ENCODE results near the gene PLIN5. TPM values are rescaled to one million over a fixed set of nuclear protein-coding genes. Genes with fewer than 3 reads are reported as not detected.

Gene PLIN5
- polyA plus RNA-seq, 1 donor from 2014 or later, result 1.3 TPM

DNA sequence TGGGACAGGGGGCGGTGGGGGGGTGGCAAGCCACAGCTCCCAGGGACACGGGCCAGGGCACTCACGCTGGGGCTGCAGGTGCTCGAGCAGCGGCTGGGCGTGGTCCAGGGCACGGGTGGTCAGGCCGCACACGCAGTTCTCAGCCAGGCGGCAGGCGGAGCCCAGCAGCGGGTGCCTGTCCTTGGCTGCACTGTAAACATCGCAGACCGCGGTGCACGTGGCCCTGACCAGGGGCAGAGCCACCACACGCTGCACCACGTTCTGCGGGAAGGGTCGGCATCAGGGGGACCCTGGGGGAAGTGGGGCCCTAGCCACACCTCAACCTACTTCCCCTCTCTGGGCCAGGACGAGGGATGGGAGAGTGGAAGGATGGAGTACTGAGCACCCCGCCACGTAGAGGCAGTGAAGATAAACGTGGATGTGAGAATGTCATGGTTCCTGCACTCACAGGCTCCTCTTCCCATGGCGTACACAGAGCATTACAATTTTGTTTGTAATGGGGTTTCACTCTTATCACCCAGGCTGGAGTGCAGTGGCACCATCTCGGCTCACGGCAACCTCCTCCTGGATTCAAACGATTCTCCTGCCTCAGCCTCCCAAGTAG lies 3.4 kb downstream of the PLIN5 start:
- TF ChIP-seq TAF1 (IDR thresholded peaks at IDR 0.05; ENCODE audit: low read depth) (no peak), EZH2 (IDR thresholded peaks at IDR 0.05; ENCODE audit: borderline replicate concordance, insufficient read depth, low read length, poor library complexity, severe bottlenecking) (no peak), RAD21 (conservative IDR thresholded peaks at IDR 0.05) (no peak)
- Histone ChIP-seq H3K27ac (ENCODE audit: low read length) (no peak overlapping the region), H4K20me1 (ENCODE audit: insufficient read depth) (no peaks in the 10 kb centered on the region), H3K9me3 (ENCODE audit: low read length) (no peaks in the 10 kb centered on the region), H3K9ac (ENCODE audit: low read length) (no peak overlapping the region), H3K27me3 (ENCODE audit: insufficient read depth, low read depth, low read length) (no peaks in the 10 kb centered on the region), H3K36me3 (ENCODE audit: insufficient read depth, low read length) (no peaks in the 10 kb centered on the region), H3F3A (ENCODE audit: insufficient read depth, low read length, poor library complexity, severe bottlenecking) (no peaks in the 10 kb centered on the region), H3K9me2 (ENCODE audit: insufficient read depth, low read length) (no peaks in the 10 kb centered on the region), H3K4me2 (ENCODE audit: low read length) (no peak overlapping the region), H3K79me2 (replicated peaks; ENCODE audit: insufficient read depth, low read length) (no peaks in the 10 kb centered on the region), H3K4me3 (ENCODE audit: low read length) (no peak overlapping the region), H2AFZ (ENCODE audit: low read depth, low read length) (no peak overlapping the region)

DNA sequence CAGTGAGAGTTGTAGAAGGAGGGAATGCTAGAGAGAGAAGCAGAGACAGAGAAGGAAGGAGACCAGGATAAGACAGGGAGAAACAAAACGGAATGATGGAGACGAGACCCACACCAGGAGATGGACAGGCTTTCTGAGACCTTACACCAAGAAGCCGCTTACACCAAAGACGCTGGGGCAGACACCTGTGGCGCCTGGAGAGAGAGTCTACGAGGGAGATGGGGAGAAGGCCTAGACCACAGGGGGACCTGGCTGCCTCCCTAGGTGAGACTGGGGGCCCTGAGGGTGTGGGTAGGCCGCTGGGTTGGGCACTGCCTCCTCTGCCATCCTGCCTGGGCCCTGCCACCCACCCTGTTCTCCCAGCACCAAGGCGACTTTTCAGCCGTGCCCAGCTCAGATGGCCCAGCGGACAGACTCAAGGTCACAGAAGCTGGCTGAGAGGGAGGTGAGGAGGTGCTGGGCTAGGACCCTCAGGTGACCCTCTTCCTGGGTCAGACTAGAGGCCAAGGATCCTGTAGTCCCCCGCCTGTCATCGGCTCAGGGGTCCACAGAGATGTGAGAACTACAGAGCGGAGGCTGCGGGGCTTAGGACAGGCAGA lies 5.0 kb downstream of the PLIN5 start:
- H3K27me3 ChIP-seq (ENCODE audit: insufficient read depth, low read depth, low read length), result no peaks in the 10 kb centered on the region
- H3K27ac ChIP-seq (ENCODE audit: low read length), result no peak overlapping the region
- no peaks in the 10 kb centered on the region for H3K36me3 ChIP-seq (ENCODE audit: insufficient read depth, low read length)
- no peaks in the 10 kb centered on the region for H3K9me2 ChIP-seq (ENCODE audit: insufficient read depth, low read length)
- no peaks in the 10 kb centered on the region for H3K9me3 ChIP-seq (ENCODE audit: low read length)
- no peak overlapping the region for H2AFZ ChIP-seq (ENCODE audit: low read depth, low read length)
- no peak overlapping the region for H3K9ac ChIP-seq (ENCODE audit: low read length)
- no peaks in the 10 kb centered on the region for H3K79me2 ChIP-seq (replicated peaks; ENCODE audit: insufficient read depth, low read length)
- H4K20me1 ChIP-seq (ENCODE audit: insufficient read depth), result no peaks in the 10 kb centered on the region
- no peaks in the 10 kb centered on the region for H3F3A ChIP-seq (ENCODE audit: insufficient read depth, low read length, poor library complexity, severe bottlenecking)
- H3K4me2 ChIP-seq (ENCODE audit: low read length), result no peak overlapping the region
- TF ChIP-seq EP300 (conservative IDR thresholded peaks at IDR 0.05; ENCODE audit: poor library complexity, severe bottlenecking) (no peak), POLR2AphosphoS5 (IDR thresholded peaks at IDR 0.05) (no peak), EZH2 (IDR thresholded peaks at IDR 0.05; ENCODE audit: borderline replicate concordance, insufficient read depth, low read length, poor library complexity, severe bottlenecking) (no peak), SMC3 (conservative IDR thresholded peaks at IDR 0.05; ENCODE audit: poor library complexity) (no peak), MXI1 (conservative IDR thresholded peaks at IDR 0.05; ENCODE audit: poor library complexity, severe bottlenecking) (no peak), TAF1 (IDR thresholded peaks at IDR 0.05; ENCODE audit: low read depth) (no peak), RAD21 (conservative IDR thresholded peaks at IDR 0.05) (no peak)
- TF ChIP-seq, protein P1, sequence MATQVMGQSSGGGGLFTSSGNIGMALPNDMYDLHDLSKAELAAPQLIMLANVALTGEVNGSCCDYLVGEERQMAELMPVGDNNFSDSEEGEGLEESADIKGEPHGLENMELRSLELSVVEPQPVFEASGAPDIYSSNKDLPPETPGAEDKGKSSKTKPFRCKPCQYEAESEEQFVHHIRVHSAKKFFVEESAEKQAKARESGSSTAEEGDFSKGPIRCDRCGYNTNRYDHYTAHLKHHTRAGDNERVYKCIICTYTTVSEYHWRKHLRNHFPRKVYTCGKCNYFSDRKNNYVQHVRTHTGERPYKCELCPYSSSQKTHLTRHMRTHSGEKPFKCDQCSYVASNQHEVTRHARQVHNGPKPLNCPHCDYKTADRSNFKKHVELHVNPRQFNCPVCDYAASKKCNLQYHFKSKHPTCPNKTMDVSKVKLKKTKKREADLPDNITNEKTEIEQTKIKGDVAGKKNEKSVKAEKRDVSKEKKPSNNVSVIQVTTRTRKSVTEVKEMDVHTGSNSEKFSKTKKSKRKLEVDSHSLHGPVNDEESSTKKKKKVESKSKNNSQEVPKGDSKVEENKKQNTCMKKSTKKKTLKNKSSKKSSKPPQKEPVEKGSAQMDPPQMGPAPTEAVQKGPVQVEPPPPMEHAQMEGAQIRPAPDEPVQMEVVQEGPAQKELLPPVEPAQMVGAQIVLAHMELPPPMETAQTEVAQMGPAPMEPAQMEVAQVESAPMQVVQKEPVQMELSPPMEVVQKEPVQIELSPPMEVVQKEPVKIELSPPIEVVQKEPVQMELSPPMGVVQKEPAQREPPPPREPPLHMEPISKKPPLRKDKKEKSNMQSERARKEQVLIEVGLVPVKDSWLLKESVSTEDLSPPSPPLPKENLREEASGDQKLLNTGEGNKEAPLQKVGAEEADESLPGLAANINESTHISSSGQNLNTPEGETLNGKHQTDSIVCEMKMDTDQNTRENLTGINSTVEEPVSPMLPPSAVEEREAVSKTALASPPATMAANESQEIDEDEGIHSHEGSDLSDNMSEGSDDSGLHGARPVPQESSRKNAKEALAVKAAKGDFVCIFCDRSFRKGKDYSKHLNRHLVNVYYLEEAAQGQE (IDR thresholded peaks at IDR 0.05; ENCODE audit: borderline replicate concordance), result no peak
- TF ChIP-seq, protein P2, sequence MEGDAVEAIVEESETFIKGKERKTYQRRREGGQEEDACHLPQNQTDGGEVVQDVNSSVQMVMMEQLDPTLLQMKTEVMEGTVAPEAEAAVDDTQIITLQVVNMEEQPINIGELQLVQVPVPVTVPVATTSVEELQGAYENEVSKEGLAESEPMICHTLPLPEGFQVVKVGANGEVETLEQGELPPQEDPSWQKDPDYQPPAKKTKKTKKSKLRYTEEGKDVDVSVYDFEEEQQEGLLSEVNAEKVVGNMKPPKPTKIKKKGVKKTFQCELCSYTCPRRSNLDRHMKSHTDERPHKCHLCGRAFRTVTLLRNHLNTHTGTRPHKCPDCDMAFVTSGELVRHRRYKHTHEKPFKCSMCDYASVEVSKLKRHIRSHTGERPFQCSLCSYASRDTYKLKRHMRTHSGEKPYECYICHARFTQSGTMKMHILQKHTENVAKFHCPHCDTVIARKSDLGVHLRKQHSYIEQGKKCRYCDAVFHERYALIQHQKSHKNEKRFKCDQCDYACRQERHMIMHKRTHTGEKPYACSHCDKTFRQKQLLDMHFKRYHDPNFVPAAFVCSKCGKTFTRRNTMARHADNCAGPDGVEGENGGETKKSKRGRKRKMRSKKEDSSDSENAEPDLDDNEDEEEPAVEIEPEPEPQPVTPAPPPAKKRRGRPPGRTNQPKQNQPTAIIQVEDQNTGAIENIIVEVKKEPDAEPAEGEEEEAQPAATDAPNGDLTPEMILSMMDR (IDR thresholded peaks at IDR 0.05; ENCODE audit: poor library complexity, severe bottlenecking), result no peak
- H3K4me3 ChIP-seq (ENCODE audit: low read length), result no peak overlapping the region

Measured in neural cell (in vitro differentiated cells).